ENCODE data around the gene CMTM4. TPM values are rescaled to one million over a fixed set of nuclear protein-coding genes. Genes with fewer than 3 reads are reported as not detected.

The CMTM4 gene
- total RNA-seq, 1 donor from 2014 or later, result 10.1 TPM

Other genes with a start within 250 kb of the CMTM4 start
- gene TK2, start 146.6 kb downstream of the CMTM4 start, total RNA-seq, result 19.5 TPM
- 10.4 TPM for gene CKLF, start 144.2 kb downstream of the CMTM4 start, total RNA-seq
- 1.3 TPM for gene CMTM1, start 130.3 kb downstream of the CMTM4 start, total RNA-seq
- gene CMTM2, start 117.3 kb downstream of the CMTM4 start, total RNA-seq, result 0.46 TPM
- 10.1 TPM for gene CMTM3, start 92.0 kb downstream of the CMTM4 start, total RNA-seq
- gene DYNC1LI2, start 54.9 kb upstream of the CMTM4 start, total RNA-seq, result 66.9 TPM
- gene TERB1, start 104.8 kb upstream of the CMTM4 start, total RNA-seq, result not detected
- gene NAE1, start 134.2 kb upstream of the CMTM4 start, total RNA-seq, result 31.4 TPM
- not detected for gene CA7, start 147.7 kb upstream of the CMTM4 start, total RNA-seq
- 3.3 TPM for gene PDP2, start 183.8 kb upstream of the CMTM4 start, total RNA-seq
- 0.13 TPM for gene CDH16, start 222.1 kb upstream of the CMTM4 start, total RNA-seq
- gene RRAD, start 228.8 kb upstream of the CMTM4 start, total RNA-seq, result 95.4 TPM
- 103 TPM for gene CIAO2B, start 237.7 kb upstream of the CMTM4 start, total RNA-seq
- gene CES2, start 238.8 kb upstream of the CMTM4 start, total RNA-seq, result 114 TPM

Measured in Right ventricle myocardium superior (tissue), 1 donor.